Fibroblast of villous mesenchyme (primary cell): ENCODE measurements around the gene SHH. TPM values are rescaled to one million over a fixed set of nuclear protein-coding genes. Genes with fewer than 3 reads are reported as not detected.

Experiments used
- DNase-seq: peaks from one replicate; pipeline ENCODE4 v3.0.0-alpha.2; 2010; ENCODE audit warnings: low read depth
- H3K4me3 ChIP-seq: 2 replicates; pipeline ENCODE4 v1.5.1; 2011; ENCODE audit warnings: low read depth, mild to moderate bottlenecking, low read length
- total RNA-seq: library from RNA; depleted of rRNA; stranded (reverse); fragments of >200 nt; gene quantifications from 2 replicates; pipeline ENCODE4 v1.2.3, GENCODE V29; 2012
- TF ChIP-seq, protein P1 (sequence below): IDR thresholded peaks from 2 replicates; pipeline ENCODE4 v1.5.1; 2012; ENCODE audit warnings: low read depth, mild to moderate bottlenecking, low read length; ENCODE audit not compliant: insufficient read depth

The SHH gene
- total RNA-seq, 1 donor = not detected

DNA sequence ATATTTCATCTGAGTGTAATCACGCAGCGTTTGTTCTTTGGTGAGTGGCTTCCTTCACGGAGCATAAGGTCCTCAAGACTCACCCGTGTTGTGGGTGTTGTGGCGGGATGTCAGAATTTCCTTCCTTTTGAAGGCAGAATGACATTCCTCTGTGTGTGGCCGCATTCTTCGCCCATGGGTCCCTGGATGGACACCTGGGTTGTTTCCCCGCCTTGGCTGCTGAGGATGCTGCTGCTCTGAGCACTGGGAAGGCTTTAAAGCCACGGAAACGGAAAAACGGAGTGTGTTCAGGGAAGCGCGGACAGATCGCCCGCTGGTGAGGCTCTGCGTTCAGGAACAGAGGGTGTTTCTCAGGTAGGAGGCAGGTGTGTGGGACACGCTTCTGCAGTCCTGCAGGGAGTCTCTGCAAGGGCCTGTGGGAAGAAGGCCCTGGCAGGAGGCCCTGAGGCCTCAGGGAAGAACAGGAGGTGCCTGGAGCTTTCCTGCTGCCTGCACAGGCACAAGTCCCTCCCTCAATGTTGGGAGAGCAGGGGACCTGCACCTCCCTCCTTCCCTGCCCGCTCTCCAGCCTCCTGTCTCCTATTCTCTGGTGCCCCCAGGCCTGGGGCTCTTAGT, 35.7 kb upstream of the SHH start:
- TF ChIP-seq, protein P1, sequence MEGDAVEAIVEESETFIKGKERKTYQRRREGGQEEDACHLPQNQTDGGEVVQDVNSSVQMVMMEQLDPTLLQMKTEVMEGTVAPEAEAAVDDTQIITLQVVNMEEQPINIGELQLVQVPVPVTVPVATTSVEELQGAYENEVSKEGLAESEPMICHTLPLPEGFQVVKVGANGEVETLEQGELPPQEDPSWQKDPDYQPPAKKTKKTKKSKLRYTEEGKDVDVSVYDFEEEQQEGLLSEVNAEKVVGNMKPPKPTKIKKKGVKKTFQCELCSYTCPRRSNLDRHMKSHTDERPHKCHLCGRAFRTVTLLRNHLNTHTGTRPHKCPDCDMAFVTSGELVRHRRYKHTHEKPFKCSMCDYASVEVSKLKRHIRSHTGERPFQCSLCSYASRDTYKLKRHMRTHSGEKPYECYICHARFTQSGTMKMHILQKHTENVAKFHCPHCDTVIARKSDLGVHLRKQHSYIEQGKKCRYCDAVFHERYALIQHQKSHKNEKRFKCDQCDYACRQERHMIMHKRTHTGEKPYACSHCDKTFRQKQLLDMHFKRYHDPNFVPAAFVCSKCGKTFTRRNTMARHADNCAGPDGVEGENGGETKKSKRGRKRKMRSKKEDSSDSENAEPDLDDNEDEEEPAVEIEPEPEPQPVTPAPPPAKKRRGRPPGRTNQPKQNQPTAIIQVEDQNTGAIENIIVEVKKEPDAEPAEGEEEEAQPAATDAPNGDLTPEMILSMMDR = no peak
- H3K4me3 ChIP-seq = no peak overlapping the region
- no peak for DNase-seq

DNA sequence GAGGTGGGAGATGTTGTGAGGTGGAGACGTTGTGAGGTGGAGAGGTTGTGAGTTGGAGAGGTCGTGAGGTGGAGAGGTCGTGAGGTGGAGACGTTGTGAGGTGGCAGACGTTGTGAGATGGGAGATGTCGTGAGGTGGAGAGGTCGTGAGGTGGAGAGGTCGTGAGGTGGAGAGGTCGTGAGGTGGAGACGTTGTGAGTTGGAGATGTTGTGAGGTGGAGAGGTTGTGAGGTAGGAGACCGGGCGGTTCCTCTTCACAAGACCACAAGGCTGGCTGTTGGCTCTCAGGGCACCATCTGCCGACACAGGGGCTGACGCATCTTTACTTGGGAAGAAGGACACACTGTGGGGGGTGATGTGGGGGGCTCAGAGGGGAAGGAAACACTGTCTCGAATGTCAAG, 34.7 kb upstream of the SHH start:
- H3K4me3 ChIP-seq = no peak overlapping the region
- DNase-seq = no peak
- TF ChIP-seq, protein P1 = no peak

DNA sequence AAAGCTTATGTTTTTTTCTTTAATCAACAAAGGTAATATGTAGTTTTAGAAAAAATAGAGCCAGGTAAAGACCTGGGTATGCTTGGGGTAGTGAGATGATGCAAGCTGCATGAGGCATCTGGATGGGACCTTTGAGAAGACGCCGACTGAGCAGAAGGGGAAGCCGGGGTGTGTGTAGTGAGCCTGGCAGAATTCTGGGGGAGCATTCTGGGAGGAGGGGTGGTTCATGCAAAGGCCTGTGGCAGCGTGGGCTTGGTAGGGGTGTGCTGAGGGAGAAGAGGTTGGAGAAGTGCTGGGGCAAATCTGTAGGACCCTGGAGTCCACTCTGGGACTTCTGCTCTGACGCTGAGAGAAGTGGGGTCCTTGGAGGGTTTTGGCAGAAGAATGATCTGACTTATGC, 33.9 kb upstream of the SHH start:
- TF ChIP-seq, protein P1 = no peak
- no peak overlapping the region for H3K4me3 ChIP-seq
- DNase-seq = no peak

DNA sequence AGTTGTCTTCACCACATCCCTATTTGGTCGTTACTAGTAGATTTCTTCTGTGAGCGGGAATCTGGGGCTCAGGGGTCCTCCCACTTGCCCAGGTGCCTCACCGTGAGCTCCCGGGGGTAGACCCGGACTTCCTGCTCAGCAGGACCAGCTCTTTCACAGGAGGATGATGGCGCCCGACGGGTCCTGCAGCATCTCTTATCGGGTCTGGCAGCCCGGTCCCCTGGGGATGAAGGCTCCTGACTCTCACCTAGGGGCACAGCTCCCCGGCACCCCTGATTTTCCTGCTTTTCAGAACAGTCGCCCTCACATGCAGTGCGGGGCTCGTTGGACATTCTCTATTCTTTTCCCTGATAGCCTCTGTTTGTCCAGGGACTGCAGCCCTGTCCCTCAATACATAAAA, 33.0 kb upstream of the SHH start:
- TF ChIP-seq, protein P1 = no peak
- DNase-seq = no peak
- no peak overlapping the region for H3K4me3 ChIP-seq

DNA sequence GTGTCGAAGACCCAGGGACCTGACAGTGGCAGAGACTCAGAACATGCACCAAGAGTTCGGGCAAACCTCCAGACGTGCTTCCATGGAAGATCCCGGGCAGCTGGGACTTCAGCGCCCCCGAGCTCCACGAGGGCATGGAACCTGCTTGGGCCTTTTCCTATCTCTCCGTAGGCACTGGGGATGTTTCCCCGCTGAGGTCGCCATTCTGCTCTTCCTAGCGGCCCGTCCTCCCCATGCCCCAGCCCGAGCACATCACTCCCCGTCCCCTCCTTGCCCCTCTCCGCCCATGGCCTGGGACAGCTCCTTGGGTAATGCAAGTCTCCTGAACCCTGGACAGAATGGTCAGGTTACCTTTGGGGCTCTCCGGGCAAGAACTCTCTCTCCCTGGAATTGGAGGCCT, 32.3 kb upstream of the SHH start:
- no peak for DNase-seq
- no peak overlapping the region for H3K4me3 ChIP-seq
- TF ChIP-seq, protein P1 = no peak

DNA sequence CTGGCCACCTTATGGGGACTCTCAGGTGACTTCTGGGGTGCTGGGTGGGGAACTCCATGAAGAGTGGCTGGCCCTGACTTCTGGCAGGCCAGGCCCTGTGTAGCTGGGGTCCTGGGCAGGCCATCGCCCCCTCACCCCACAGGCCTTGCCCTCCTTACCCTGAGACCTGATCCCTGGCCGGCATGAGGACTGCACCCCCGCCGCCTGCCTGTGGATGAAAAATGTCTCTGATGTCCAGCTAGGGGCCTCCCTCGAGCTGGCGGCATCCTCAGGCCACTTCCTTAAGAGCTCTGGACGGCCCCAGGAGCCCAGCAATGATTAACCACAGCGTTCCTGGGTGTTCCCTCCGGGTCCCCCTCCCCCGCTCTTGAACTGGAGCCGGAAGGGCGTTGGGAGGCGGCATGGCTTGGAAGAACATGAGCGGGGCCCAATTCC, 31.8 kb upstream of the SHH start:
- no peak for DNase-seq
- H3K4me3 ChIP-seq = no peak overlapping the region
- TF ChIP-seq, protein P1 = no peak

DNA sequence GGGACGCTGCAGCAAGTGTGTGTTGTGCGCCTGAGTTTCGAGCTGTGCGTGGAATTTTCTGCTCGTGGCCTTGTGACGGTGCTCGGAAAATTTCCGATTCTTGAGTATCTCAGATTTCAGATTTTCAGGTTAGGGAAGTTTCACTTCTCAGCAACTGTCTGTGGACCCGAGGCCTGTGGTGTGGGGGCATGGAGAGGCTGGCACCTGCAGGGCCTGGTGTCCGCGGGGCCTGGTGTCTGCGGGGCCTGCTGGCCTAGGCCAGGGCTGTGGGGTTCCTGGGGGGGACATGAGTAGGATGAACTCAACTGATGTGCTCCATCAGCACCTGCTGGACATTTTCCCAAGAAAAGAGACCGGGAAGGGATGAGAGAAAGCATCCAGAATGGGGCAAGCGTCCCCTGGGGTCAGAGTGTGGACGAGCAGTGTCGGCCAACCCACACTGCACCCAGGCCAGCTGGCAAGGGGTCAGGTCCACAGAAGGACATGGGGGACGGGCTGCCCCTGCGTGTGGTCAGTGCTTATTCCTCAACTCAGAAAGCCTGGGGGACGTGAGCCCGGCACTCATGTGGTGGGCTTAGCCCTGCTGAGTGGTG, 31.3 kb upstream of the SHH start:
- H3K4me3 ChIP-seq = no peak overlapping the region
- TF ChIP-seq, protein P1 = no peak
- no peak for DNase-seq
